ENCODE results near the gene NEU4.
"Not testable (repeated sequence)": the region's sequence is repeated elsewhere in the genome, so short reads cannot be mapped to it uniquely, and the experiment has no call there.

The NEU4 gene

GRCh38 chr2:241775223-241776177, 33.5 kb upstream of the NEU4 start:
- DNase-seq: no peak

- no peak for DNase-seq
Observed at GRCh38 chr2:241776336-241777169, 32.4 kb upstream of the NEU4 start, which contains the start of gene GAL3ST2. Gene GAL3ST2, plus strand, starts transcription at chr2:241776822. Its CDS starts 134 bp downstream, at chr2:241776956.

GRCh38 chr2:241777170-241777685, 31.8 kb upstream of the NEU4 start:
- no peak for DNase-seq

GRCh38 chr2:241777686-241778627, 31.0 kb upstream of the NEU4 start:
- no peak for DNase-seq

GRCh38 chr2:241780939-241781569, 27.9 kb upstream of the NEU4 start:
- DNase-seq: no peak

- not testable (repeated sequence) for DNase-seq
Observed at GRCh38 chr2:241782053-241782452, 26.9 kb upstream of the NEU4 start.

GRCh38 chr2:241788135-241788534, 20.9 kb upstream of the NEU4 start:
- no peak for DNase-seq

- no peak for DNase-seq
Observed at GRCh38 chr2:241788572-241788971, 20.4 kb upstream of the NEU4 start.

GRCh38 chr2:241791385-241791784, 17.6 kb upstream of the NEU4 start:
- not testable (repeated sequence) for DNase-seq

- DNase-seq: no peak
Observed at GRCh38 chr2:241793385-241793784, 15.6 kb upstream of the NEU4 start.

GRCh38 chr2:241794250-241794823, 14.7 kb upstream of the NEU4 start:
- DNase-seq: no peak

- DNase-seq: no peak
Observed at GRCh38 chr2:241795021-241795999, 13.7 kb upstream of the NEU4 start.

- no peak for DNase-seq
Observed at GRCh38 chr2:241796209-241796608, 12.8 kb upstream of the NEU4 start.

GRCh38 chr2:241796610-241797138, 12.3 kb upstream of the NEU4 start:
- no peak for DNase-seq

GRCh38 chr2:241797441-241798080, 11.4 kb upstream of the NEU4 start:
- no peak for DNase-seq

- no peak for DNase-seq
Observed at GRCh38 chr2:241798081-241798630, 10.8 kb upstream of the NEU4 start.

- no peak for DNase-seq
Observed at GRCh38 chr2:241798631-241799521, 10.1 kb upstream of the NEU4 start.
